ENCODE measurements around the gene TCF19. TPM values are rescaled to one million over a fixed set of nuclear protein-coding genes. Genes with fewer than 3 reads are reported as not detected.

TCF19 gene
- total RNA-seq, 1 experiment from 2014 or later: 19.3 TPM

DNA sequence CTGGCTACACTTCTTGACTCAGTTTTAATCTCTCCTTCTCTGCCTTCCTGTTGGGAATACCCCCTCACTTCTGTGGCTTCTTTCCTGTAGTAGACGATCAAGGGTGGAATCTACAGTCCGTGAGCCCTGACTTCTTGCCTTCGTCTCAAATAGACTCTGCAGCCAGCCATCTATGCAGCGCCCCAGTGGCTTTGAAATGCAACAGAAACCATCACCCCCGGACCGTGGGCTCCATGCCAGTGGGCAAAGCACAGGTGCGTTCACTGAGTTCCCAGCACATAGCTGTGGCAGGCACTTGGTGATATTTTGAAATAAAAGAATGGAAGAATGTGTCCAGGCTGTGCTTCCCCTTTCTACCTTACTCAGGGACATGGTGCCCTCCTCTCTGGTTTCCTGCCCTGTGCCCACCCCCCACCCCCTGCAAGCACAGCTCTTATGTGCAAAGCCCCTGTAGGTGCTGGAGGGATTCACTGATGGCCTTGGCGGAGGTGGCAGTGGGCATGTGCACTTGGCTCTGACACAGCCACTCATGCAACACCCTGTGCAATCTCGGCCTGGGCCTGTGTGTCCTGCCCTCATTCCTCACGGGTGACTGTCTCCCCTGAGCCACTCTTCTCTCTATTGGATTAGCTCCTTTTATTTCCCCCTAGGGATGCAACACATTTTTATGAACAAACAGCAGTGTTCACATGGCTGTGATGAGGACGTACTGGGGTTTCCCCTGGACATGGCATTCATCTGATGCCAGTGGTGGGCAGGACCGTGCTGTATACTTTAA, 32.6 kb upstream of the TCF19 start:
- H3K27me3 Mint-ChIP-seq (ENCODE audit: insufficient read depth, unreplicated experiment): peaks cover 6% of the 10 kb centered on the region
- no peaks in the 10 kb centered on the region for H3K27me3 ChIP-seq (replicated peaks; ENCODE audit: control insufficient read depth, insufficient read depth, low read length)
- CTCF ChIA-PET: interaction anchor here (0.7 kb wide), 1 partner anchor 39 kb away, joined by 3 read pairs; no protein-coding TSS in a partner anchor
- peaks cover 17% of the 10 kb centered on the region for H3K4me1 Mint-ChIP-seq (ENCODE audit: low read depth, unreplicated experiment)
- H3K4me1 ChIP-seq: no peaks in the 10 kb centered on the region
- intact Hi-C loops (cut with micrococcal nuclease; ENCODE audit: unreplicated experiment): no loop called here
- no peak overlapping the region for H3K4me3 Mint-ChIP-seq (ENCODE audit: unreplicated experiment)
- no peaks in the 10 kb centered on the region for H3K9me3 Mint-ChIP-seq (ENCODE audit: unreplicated experiment)
- DNase-seq: no peak
- H3K9me3 ChIP-seq: no peaks in the 10 kb centered on the region
- POLR2A ChIA-PET: no interaction called here
- H3K36me3 Mint-ChIP-seq (ENCODE audit: insufficient read depth, unreplicated experiment): peaks cover 5% of the 10 kb centered on the region
- TF ChIP-seq, protein P1, sequence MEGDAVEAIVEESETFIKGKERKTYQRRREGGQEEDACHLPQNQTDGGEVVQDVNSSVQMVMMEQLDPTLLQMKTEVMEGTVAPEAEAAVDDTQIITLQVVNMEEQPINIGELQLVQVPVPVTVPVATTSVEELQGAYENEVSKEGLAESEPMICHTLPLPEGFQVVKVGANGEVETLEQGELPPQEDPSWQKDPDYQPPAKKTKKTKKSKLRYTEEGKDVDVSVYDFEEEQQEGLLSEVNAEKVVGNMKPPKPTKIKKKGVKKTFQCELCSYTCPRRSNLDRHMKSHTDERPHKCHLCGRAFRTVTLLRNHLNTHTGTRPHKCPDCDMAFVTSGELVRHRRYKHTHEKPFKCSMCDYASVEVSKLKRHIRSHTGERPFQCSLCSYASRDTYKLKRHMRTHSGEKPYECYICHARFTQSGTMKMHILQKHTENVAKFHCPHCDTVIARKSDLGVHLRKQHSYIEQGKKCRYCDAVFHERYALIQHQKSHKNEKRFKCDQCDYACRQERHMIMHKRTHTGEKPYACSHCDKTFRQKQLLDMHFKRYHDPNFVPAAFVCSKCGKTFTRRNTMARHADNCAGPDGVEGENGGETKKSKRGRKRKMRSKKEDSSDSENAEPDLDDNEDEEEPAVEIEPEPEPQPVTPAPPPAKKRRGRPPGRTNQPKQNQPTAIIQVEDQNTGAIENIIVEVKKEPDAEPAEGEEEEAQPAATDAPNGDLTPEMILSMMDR (IDR thresholded peaks at IDR 0.05; ENCODE audit: insufficient read depth in 1 of 2, low read depth in 1 of 2, low read length in 1 of 2, severe bottlenecking in 1 of 2, unreplicated experiment in 1 of 2): no peak
- no peak overlapping the region for H3K27ac Mint-ChIP-seq (ENCODE audit: unreplicated experiment)
- no peak overlapping the region for H3K4me3 ChIP-seq (ENCODE audit: low read depth, low read length)
- H3K36me3 ChIP-seq (ENCODE audit: control insufficient read depth, insufficient read depth, low read length): no peaks in the 10 kb centered on the region
- no TSS peak for BruUV-seq (replicated peaks)

DNA sequence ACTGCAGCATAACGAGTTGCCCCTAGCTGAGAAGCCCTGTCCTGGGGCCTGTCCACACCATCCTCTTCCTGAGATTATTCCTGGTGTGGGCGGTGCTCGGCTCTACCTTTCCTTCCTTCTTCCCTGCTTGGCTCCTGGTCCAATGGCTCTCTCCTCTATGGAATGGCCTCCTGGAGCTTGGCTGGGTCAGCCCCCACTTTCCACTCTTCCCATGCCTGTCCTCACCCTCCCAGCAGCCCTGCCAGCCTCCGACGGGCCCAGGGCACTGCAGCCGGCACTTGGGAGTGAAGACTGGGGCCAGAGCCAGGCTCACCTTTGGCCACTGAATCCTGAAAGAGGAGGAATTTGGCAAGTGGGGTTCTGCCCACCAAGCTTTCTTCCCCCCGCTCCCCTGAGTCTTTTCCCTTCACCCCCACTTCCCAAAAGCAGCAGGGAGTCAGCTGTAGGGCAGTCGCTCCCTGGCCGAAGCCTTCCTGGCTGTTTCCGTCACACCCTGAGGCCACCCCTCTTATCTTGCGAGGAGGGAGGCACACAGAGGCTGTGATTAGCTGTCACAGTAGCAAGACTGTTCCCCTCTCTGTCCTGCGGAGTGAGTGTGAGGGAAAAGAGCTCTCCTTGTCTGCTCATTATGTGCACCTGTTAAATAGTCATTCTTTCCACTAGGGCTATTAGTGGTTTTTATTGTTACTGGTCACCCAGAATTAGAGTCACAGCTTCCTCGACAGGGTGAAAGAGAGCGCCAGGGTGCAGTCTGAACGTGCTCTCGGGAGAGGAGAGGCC, 31.8 kb upstream of the TCF19 start:
- Histone ChIP-seq H3K4me1 (no peaks in the 10 kb centered on the region), H3K9me3 (no peaks in the 10 kb centered on the region), H3K36me3 (ENCODE audit: control insufficient read depth, insufficient read depth, low read length) (no peaks in the 10 kb centered on the region), H3K4me3 (ENCODE audit: low read depth, low read length) (no peak overlapping the region), H3K27me3 (replicated peaks; ENCODE audit: control insufficient read depth, insufficient read depth, low read length) (no peaks in the 10 kb centered on the region)
- BruUV-seq (replicated peaks): no TSS peak
- H3K27me3 Mint-ChIP-seq (ENCODE audit: insufficient read depth, unreplicated experiment): peaks cover 6% of the 10 kb centered on the region
- no peak for DNase-seq
- H3K36me3 Mint-ChIP-seq (ENCODE audit: insufficient read depth, unreplicated experiment): peaks cover 5% of the 10 kb centered on the region
- peaks cover 17% of the 10 kb centered on the region for H3K4me1 Mint-ChIP-seq (ENCODE audit: low read depth, unreplicated experiment)
- TF ChIP-seq, protein P1 (IDR thresholded peaks at IDR 0.05; ENCODE audit: insufficient read depth in 1 of 2, low read depth in 1 of 2, low read length in 1 of 2, severe bottlenecking in 1 of 2, unreplicated experiment in 1 of 2): no peak
- H3K4me3 Mint-ChIP-seq (ENCODE audit: unreplicated experiment): no peak overlapping the region
- no peak overlapping the region for H3K27ac Mint-ChIP-seq (ENCODE audit: unreplicated experiment)
- ChIA-PET CTCF (no interaction called here), POLR2A (no interaction called here)
- no peaks in the 10 kb centered on the region for H3K9me3 Mint-ChIP-seq (ENCODE audit: unreplicated experiment)
- intact Hi-C loops (cut with micrococcal nuclease; ENCODE audit: unreplicated experiment): no loop called here

DNA sequence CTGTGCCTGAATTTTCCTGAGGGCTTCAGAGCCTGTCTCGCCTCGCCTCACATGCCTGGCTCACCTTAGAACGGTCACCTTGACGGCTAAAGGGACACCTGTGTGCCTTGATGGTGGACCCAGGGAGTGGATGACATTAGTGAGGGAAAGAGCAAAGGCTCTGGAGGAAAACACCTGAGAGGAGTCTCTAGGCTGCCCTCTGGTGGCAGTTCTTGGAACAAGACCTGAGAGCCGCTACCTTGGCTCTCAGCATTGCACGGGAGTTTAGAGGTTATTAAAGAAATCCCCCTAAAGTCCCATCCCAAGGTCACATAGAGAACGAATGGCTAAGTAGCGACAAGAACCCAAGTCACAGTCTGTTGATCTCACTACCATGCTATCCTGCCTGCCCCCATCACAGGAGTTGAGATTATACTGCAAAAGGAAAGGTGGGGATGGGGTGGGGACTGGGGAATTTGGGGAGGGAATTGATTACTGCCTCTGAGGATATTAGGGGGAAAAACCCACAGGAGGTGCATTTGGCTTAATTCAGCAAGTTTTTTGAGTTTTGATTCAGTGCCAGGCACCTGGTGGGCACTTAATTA, 30.2 kb upstream of the TCF19 start:
- Mint-ChIP-seq H3K4me3 (ENCODE audit: unreplicated experiment) (no peak overlapping the region), H3K4me1 (ENCODE audit: low read depth, unreplicated experiment) (peaks cover 17% of the 10 kb centered on the region), H3K9me3 (ENCODE audit: unreplicated experiment) (no peaks in the 10 kb centered on the region), H3K27ac (ENCODE audit: unreplicated experiment) (no peak overlapping the region), H3K36me3 (ENCODE audit: insufficient read depth, unreplicated experiment) (peaks cover 5% of the 10 kb centered on the region), H3K27me3 (ENCODE audit: insufficient read depth, unreplicated experiment) (peaks cover 6% of the 10 kb centered on the region)
- POLR2A ChIA-PET: no interaction called here
- TF ChIP-seq, protein P1 (IDR thresholded peaks at IDR 0.05; ENCODE audit: insufficient read depth in 1 of 2, low read depth in 1 of 2, low read length in 1 of 2, severe bottlenecking in 1 of 2, unreplicated experiment in 1 of 2): peak; percentile 75 to 89
- CTCF ChIA-PET: interaction anchor here (0.6 to 1.8 kb wide), 5 partner anchors 11 to 68 kb away, joined by 3 to 12 read pairs (median 3); partner anchors contain the start of genes CCHCR1, PSORS1C2 and TCF19
- no peaks in the 10 kb centered on the region for H3K4me1 ChIP-seq
- no peak overlapping the region for H3K4me3 ChIP-seq (ENCODE audit: low read depth, low read length)
- no peaks in the 10 kb centered on the region for H3K9me3 ChIP-seq
- DNase-seq: peak; percentile 68 to 77
- intact Hi-C loops (cut with micrococcal nuclease; ENCODE audit: unreplicated experiment): no loop called here
- no TSS peak for BruUV-seq (replicated peaks)
- H3K36me3 ChIP-seq (ENCODE audit: control insufficient read depth, insufficient read depth, low read length): no peaks in the 10 kb centered on the region
- no peaks in the 10 kb centered on the region for H3K27me3 ChIP-seq (replicated peaks; ENCODE audit: control insufficient read depth, insufficient read depth, low read length)
